Measurements from ENCODE around the gene GCNA.

GCNA gene

DNA sequence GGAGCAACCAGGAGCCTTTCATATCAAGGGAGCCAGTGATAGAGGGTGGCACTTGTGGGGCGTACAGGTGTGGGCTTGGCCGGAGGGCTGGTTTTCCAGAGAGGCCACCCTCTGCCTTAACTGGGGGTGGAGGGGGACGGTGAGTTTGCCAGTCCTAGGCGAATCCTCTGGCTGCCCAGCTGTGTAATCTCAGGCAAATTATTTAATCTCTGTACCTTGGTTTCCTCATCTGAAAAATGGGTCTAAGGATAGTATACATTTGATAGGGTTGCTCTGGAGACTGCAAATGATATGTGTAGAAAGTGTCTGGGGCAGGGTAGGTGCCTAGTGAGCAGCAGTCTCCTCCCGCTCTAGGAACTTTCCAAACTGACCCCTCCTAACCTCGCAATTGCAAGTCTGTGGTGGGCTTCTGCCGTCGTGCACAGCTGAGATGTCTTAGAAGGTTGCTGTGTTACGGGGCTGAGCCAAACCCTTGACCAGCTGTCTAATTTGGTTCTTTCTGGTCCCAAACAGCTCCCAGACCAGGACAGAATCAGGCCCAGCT, 43.9 kb downstream of the GCNA start:
- no peak overlapping the region for H2AFZ ChIP-seq (ENCODE audit: low read length)
- H3K4me1 ChIP-seq (ENCODE audit: low read length), result peaks cover 67% of the 10 kb centered on the region
- no peak overlapping the region for H3K9ac ChIP-seq (ENCODE audit: low read length)
- DNase-seq, result no peak
- no peaks in the 10 kb centered on the region for H3K36me3 ChIP-seq (replicated peaks; ENCODE audit: insufficient read depth, low read length)
- peaks cover 27% of the 10 kb centered on the region for H3F3A ChIP-seq (ENCODE audit: insufficient read depth, low read length)
- H3K27ac ChIP-seq (ENCODE audit: low read length), result peak overlapping the region; percentile 97; the same call in 1 of the 2 replicates
- H3K27me3 ChIP-seq (replicated peaks; ENCODE audit: insufficient read depth, low read length), result no peaks in the 10 kb centered on the region
- TF ChIP-seq EZH2phosphoT487 (IDR thresholded peaks at IDR 0.05; ENCODE audit: low read length) (no peak), CTCF (IDR thresholded peaks at IDR 0.05; ENCODE audit: low read length) (no peak), EZH2 (optimal IDR thresholded peaks at IDR 0.05; ENCODE audit: low read depth, low read length) (no peak)
- H3K79me2 ChIP-seq (ENCODE audit: low read length), result peaks cover 10% of the 10 kb centered on the region
- no peak overlapping the region for H3K4me3 ChIP-seq (ENCODE audit: low read length)
- H4K20me1 ChIP-seq (ENCODE audit: insufficient read depth, low read length), result no peaks in the 10 kb centered on the region
- H3K9me3 ChIP-seq (replicated peaks; ENCODE audit: insufficient read depth, low read length), result no peaks in the 10 kb centered on the region
- no peaks in the 10 kb centered on the region for H3K9me2 ChIP-seq (replicated peaks; ENCODE audit: insufficient read depth, low read length)
- no peak overlapping the region for H3K4me2 ChIP-seq (ENCODE audit: low read depth, low read length)

GRCh38 chrX:71622576-71623450, 44.6 kb downstream of the GCNA start:
- TF ChIP-seq EZH2phosphoT487 (IDR thresholded peaks at IDR 0.05; ENCODE audit: low read length), result no peak
- no peak for TF ChIP-seq CTCF (IDR thresholded peaks at IDR 0.05; ENCODE audit: low read length)
- no peak for TF ChIP-seq EZH2 (optimal IDR thresholded peaks at IDR 0.05; ENCODE audit: low read depth, low read length)
- no peaks in the 10 kb centered on the region for H3K9me3 ChIP-seq (replicated peaks; ENCODE audit: insufficient read depth, low read length)
- peak overlapping the region; percentile 72 for H3K9ac ChIP-seq (ENCODE audit: low read length)
- peaks cover 70% of the 10 kb centered on the region for H3K4me1 ChIP-seq (ENCODE audit: low read length)
- H3K79me2 ChIP-seq (ENCODE audit: low read length), result peaks cover 3% of the 10 kb centered on the region; the same call in 1 of the 2 replicates
- H3K4me2 ChIP-seq (ENCODE audit: low read depth, low read length), result peak overlapping the region; percentile 58
- H2AFZ ChIP-seq (ENCODE audit: low read length), result peak overlapping the region; percentile 30
- H3K27ac ChIP-seq (ENCODE audit: low read length), result peak overlapping the region; percentile 97
- no peak overlapping the region for H3K4me3 ChIP-seq (ENCODE audit: low read length)
- peak; percentile 95 for DNase-seq
- H3K36me3 ChIP-seq (replicated peaks; ENCODE audit: insufficient read depth, low read length), result no peaks in the 10 kb centered on the region
- no peaks in the 10 kb centered on the region for H3K27me3 ChIP-seq (replicated peaks; ENCODE audit: insufficient read depth, low read length)
- no peaks in the 10 kb centered on the region for H3K9me2 ChIP-seq (replicated peaks; ENCODE audit: insufficient read depth, low read length)
- H3F3A ChIP-seq (ENCODE audit: insufficient read depth, low read length), result peaks cover 34% of the 10 kb centered on the region
- H4K20me1 ChIP-seq (ENCODE audit: insufficient read depth, low read length), result no peaks in the 10 kb centered on the region

GRCh38 chrX:71623714-71624113, 45.5 kb downstream of the GCNA start:
- Histone ChIP-seq H3K27ac (ENCODE audit: low read length) (peak overlapping the region; percentile 97; the same call in 1 of the 2 replicates), H3K9me3 (replicated peaks; ENCODE audit: insufficient read depth, low read length) (no peaks in the 10 kb centered on the region), H3K36me3 (replicated peaks; ENCODE audit: insufficient read depth, low read length) (no peaks in the 10 kb centered on the region), H2AFZ (ENCODE audit: low read length) (no peak overlapping the region), H3K9ac (ENCODE audit: low read length) (no peak overlapping the region), H3F3A (ENCODE audit: insufficient read depth, low read length) (peaks cover 40% of the 10 kb centered on the region), H3K9me2 (replicated peaks; ENCODE audit: insufficient read depth, low read length) (no peaks in the 10 kb centered on the region), H4K20me1 (ENCODE audit: insufficient read depth, low read length) (no peaks in the 10 kb centered on the region), H3K27me3 (replicated peaks; ENCODE audit: insufficient read depth, low read length) (no peaks in the 10 kb centered on the region), H3K4me1 (ENCODE audit: low read length) (peaks cover 73% of the 10 kb centered on the region), H3K4me2 (ENCODE audit: low read depth, low read length) (no peak overlapping the region), H3K4me3 (ENCODE audit: low read length) (no peak overlapping the region), H3K79me2 (ENCODE audit: low read length) (no peaks in the 10 kb centered on the region)
- no peak for TF ChIP-seq EZH2 (optimal IDR thresholded peaks at IDR 0.05; ENCODE audit: low read depth, low read length)
- TF ChIP-seq EZH2phosphoT487 (IDR thresholded peaks at IDR 0.05; ENCODE audit: low read length), result no peak
- no peak for DNase-seq
